Measurements from ENCODE around the gene PLD1.

Gene PLD1

DNA sequence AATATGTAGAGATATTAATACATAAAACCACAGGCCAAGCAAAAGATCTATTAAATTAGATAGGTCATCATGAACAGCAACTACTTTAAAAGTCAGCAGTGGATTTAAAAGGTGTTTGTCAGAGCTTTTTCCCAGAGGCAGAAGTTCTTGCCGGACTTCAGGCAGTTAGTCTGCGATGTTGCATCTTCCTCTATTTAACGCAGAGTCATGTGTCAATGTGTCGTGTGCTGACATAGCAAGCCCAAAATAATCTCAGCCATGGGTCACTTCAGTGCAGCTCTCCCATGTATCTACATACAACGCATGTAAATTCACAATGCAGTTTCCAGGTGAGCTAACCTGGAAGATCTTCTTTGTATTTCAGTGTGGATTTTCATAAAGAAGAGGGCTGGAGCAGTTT, 24.8 kb upstream of the PLD1 start:
- DNase-seq, result no peak
- Histone ChIP-seq H3K27ac (no peak overlapping the region), H3K36me3 (no peaks in the 10 kb centered on the region), H3K4me1 (peaks cover 0 to 50% (median 9%) of the 10 kb centered on the region in 4 donors), H3K27me3 (no peaks in the 10 kb centered on the region), H3K4me3 (no peak overlapping the region), H3K9me3 (no peaks in the 10 kb centered on the region)
- TF ChIP-seq, protein P1, sequence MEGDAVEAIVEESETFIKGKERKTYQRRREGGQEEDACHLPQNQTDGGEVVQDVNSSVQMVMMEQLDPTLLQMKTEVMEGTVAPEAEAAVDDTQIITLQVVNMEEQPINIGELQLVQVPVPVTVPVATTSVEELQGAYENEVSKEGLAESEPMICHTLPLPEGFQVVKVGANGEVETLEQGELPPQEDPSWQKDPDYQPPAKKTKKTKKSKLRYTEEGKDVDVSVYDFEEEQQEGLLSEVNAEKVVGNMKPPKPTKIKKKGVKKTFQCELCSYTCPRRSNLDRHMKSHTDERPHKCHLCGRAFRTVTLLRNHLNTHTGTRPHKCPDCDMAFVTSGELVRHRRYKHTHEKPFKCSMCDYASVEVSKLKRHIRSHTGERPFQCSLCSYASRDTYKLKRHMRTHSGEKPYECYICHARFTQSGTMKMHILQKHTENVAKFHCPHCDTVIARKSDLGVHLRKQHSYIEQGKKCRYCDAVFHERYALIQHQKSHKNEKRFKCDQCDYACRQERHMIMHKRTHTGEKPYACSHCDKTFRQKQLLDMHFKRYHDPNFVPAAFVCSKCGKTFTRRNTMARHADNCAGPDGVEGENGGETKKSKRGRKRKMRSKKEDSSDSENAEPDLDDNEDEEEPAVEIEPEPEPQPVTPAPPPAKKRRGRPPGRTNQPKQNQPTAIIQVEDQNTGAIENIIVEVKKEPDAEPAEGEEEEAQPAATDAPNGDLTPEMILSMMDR (IDR thresholded peaks at IDR 0.05), result no peak
- intact Hi-C loops (cut with DNase I; ENCODE audit: low total_unique reads), result no loop called here

DNA sequence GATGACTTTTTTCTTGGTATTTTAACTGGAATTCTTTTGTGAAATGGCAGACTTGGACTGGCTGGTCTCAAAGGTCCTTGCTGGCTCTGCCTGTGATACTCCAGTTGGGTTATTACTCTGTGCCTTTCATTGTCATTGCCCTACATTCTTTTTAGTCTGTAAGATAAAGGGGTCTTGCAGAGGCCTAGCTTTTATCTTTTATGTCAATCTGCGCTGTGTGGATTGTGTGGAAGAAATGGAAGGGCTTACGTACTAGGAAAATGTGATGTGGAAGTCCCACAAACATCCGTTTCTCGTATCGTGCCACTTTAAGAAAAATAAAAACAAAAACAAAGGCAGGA, 24.1 kb upstream of the PLD1 start:
- intact Hi-C loops (cut with DNase I; ENCODE audit: low total_unique reads), result no loop called here
- Histone ChIP-seq H3K36me3 (no peaks in the 10 kb centered on the region), H3K4me1 (peaks cover 0 to 57% (median 14%) of the 10 kb centered on the region in 4 donors), H3K27me3 (no peaks in the 10 kb centered on the region), H3K27ac (no peak overlapping the region), H3K9me3 (no peaks in the 10 kb centered on the region), H3K4me3 (no peak overlapping the region)
- no peak for DNase-seq
- TF ChIP-seq, protein P1 (IDR thresholded peaks at IDR 0.05), result no peak

DNA sequence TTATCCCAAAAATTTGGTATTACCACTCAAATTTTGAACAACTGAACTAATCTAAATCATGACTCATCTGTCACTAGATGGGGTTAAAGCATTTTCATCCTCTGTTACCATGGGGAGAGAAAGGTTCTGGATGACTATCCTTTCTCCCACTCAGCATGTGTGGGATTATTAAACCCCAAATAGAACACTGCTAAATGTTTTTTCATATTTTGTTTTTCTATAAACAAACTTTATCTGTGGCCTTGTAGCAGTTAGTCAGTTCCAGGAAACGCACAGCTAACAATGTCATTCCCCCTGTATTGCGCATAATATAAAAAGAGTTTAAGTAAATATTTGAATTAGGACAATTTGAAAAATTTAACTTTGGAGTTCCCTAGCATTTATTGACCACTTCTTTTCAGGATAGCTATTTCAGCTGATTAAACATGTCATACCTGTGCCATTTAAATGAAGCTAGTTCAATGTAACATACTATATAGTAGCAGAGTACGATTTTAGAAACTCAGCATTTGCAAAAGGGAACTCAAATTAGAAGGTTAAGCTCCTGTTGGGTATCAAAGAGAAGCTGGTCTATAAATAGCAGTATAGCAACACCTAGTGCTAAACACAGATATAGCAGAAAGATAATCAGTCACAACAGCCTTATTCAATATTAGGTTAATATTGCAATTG, 23.6 kb upstream of the PLD1 start:
- no peaks in the 10 kb centered on the region for H3K27me3 ChIP-seq
- TF ChIP-seq, protein P1 (IDR thresholded peaks at IDR 0.05), result peak; percentile 12 to 26
- H3K36me3 ChIP-seq, result no peaks in the 10 kb centered on the region
- DNase-seq, result no peak
- peaks cover 0 to 53% (median 14%) of the 10 kb centered on the region in 4 donors for H3K4me1 ChIP-seq
- intact Hi-C loops (cut with DNase I; ENCODE audit: low total_unique reads), result no loop called here
- H3K4me3 ChIP-seq, result no peak overlapping the region
- H3K27ac ChIP-seq, result no peak overlapping the region
- no peaks in the 10 kb centered on the region for H3K9me3 ChIP-seq

DNA sequence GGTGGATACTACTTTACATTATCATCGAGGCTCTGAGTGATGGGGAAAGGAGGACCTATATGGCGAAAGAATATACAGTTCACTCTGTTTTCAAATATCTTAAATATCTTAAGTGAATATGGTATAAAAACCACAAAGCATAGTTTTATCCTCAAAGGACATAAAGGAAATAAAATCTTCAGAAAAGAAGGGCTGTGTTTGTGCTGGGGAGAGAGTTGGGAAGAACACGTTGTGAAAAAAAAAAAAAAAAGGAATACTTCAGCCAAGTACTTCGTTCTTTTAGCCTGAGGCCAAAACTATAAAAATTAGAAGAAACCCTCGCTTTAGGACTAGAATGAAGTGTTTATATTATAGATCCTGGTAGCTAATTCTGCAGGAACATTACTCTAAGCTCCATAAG, 22.7 kb upstream of the PLD1 start:
- DNase-seq, result no peak
- no peaks in the 10 kb centered on the region for H3K9me3 ChIP-seq
- H3K36me3 ChIP-seq, result no peaks in the 10 kb centered on the region
- intact Hi-C loops (cut with DNase I; ENCODE audit: low total_unique reads), result no loop called here
- no peaks in the 10 kb centered on the region for H3K27me3 ChIP-seq
- no peak overlapping the region for H3K27ac ChIP-seq
- H3K4me3 ChIP-seq, result no peak overlapping the region
- peaks cover 0 to 43% (median 14%) of the 10 kb centered on the region in 4 donors for H3K4me1 ChIP-seq
- TF ChIP-seq, protein P1 (IDR thresholded peaks at IDR 0.05), result no peak

DNA sequence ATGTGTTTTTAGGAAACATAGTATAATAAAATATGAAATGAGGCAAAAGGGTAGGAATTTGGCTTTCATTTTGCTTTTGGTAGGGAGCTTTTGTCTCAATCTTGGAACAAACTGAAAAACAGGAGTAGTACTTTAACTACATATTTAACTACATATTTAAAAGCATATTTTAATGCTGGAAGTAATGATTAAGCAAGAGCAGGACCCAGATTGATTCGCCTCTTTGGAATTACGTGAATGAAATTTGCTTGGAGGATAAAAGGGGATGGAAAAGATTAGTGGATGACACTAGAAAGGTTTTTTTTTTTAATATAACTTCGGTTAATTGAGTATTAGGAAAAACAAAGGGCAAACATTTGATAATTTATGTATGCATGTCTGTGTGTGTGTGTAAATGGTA, 21.7 kb upstream of the PLD1 start:
- Histone ChIP-seq H3K27me3 (no peaks in the 10 kb centered on the region), H3K4me1 (peaks cover 0 to 33% (median 9%) of the 10 kb centered on the region in 4 donors), H3K9me3 (no peaks in the 10 kb centered on the region), H3K27ac (no peak overlapping the region), H3K36me3 (no peaks in the 10 kb centered on the region), H3K4me3 (no peak overlapping the region)
- DNase-seq, result no peak
- TF ChIP-seq, protein P1 (IDR thresholded peaks at IDR 0.05), result no peak
- intact Hi-C loops (cut with DNase I; ENCODE audit: low total_unique reads), result no loop called here

DNA sequence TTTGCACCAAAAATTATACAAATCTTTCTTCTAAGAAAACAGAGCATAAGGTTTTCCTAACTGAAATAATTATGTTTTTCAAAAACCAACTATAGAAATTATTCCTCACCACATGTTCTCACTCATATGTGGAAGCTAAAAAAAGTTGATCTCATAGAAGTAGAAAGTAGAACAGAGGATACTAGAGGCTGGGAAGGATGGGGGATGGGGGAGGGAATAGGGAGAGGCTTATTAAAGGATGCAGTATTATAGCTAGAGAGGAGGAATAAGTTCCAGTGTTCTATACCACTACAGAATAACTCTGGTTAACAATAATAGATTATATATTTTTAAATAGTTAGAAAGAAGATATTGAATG, 20.2 kb upstream of the PLD1 start:
- peaks cover 0 to 31% (median 9%) of the 10 kb centered on the region in 4 donors for H3K4me1 ChIP-seq
- no peaks in the 10 kb centered on the region for H3K27me3 ChIP-seq
- H3K36me3 ChIP-seq, result no peaks in the 10 kb centered on the region
- no peak overlapping the region for H3K4me3 ChIP-seq
- intact Hi-C loops (cut with DNase I; ENCODE audit: low total_unique reads), result no loop called here
- no peak for DNase-seq
- H3K9me3 ChIP-seq, result no peaks in the 10 kb centered on the region
- H3K27ac ChIP-seq, result peak overlapping the region; percentile 7 to 31
- TF ChIP-seq, protein P1 (IDR thresholded peaks at IDR 0.05), result no peak

Measured in tibial artery (tissue), 4 donors.